GM10266 (cell line): ENCODE results near the gene AMDHD1.

ENCODE experiments used
- DNase-seq: peaks from one replicate; pipeline ENCODE4 v3.0.0; 2012; ENCODE audit errors: extremely low spot score
- CTCF ChIP-seq: IDR thresholded peaks from 2 replicates; pipeline ENCODE4 v1.5.1; 2012; ENCODE audit warnings: mild to moderate bottlenecking, low read depth; ENCODE audit not compliant: control insufficient read depth, insufficient read depth; ENCODE audit errors: missing control alignments

AMDHD1 gene

GRCh38 chr12:95995238-95996031 is 52.3 kb downstream of the AMDHD1 start:
- no peak for TF ChIP-seq CTCF

DNA sequence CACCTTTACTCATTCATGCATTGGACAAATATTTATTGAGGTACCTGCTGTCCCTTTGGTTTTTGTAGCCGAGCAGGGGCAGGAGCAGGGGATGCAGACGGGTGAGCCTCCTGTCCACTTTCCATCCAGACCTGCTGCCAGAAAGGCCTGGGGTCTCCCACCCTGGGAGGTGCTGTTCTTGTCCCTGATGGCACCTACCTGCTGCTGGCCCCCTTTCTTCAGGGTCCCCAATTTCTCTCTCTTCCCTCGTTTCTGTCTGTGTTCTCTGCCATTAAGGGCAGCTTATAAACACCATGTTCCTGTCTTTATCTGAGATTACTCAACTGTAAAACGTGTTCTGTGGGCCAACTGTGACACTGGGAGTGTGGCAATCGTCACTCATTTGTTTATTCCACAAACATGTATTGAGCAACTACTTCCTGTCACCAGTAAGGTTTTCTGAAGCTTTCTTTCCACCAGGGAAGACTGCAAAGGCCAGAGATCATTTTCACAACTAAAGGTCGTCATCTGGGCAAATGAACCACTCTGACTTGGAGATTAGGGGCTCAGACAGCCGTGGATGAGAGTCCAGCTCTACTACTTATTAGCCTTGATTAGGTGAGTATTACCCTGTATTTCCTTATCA is 53.0 kb downstream of the AMDHD1 start, which contains the start of gene HAL:
Gene HAL, minus strand, starts transcription at position 311 of the 625 bp plus-strand sequence. CDS start 434 bp downstream, outside the sequence.
- no peak for TF ChIP-seq CTCF
- DNase-seq = no peak

More at GRCh38 chr12:95995238-95996031, 52.3 kb downstream of the AMDHD1 start:
- DNase-seq = no peak

DNA sequence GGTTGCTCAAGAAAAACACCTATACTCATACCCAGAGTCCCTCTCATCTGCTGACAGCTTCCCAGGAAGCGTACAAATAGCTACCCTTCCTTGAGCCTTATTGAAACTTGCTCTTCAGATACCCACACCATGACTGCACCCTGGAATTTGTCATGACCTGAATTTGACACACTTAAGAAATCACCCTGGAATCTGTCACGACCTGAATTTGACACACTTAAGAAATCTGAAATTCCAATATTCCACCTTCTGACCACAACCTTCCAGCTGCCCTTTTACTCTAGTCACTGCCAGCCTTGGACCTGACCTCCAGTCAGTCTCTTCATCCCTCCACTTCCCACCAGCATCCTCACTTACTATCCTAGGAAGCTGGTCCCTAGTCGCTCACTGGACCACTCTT is 54.1 kb downstream of the AMDHD1 start:
- no peak for DNase-seq
- TF ChIP-seq CTCF = no peak

DNA sequence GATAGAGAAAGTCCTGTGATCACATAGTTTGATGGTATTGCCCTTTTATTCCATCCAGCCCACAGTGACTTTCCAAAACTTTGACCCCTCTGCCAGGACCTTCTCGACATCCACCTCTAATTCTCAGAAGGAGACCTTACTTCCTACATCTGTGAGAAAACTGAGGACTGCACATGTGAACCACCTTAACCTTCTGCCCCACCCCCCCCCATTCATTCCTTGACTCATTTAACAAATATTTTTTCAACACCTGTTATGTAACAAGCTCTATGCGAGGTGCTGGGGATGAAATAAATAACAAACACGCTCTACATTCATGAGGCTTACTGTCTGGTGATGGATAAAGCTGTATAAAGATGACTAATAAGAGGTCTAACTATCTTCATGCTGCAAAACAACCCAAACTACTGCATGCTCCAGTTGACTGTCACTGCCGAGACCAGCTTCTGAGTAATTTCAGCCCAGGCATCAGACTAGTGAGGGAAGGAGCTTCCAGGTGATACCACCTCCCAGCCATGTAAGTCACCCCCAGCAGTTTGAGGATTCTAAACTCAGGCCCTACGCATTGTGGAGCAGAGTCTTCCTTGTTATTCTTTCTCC is 54.9 kb downstream of the AMDHD1 start:
- no peak for TF ChIP-seq CTCF
- no peak for DNase-seq

DNA sequence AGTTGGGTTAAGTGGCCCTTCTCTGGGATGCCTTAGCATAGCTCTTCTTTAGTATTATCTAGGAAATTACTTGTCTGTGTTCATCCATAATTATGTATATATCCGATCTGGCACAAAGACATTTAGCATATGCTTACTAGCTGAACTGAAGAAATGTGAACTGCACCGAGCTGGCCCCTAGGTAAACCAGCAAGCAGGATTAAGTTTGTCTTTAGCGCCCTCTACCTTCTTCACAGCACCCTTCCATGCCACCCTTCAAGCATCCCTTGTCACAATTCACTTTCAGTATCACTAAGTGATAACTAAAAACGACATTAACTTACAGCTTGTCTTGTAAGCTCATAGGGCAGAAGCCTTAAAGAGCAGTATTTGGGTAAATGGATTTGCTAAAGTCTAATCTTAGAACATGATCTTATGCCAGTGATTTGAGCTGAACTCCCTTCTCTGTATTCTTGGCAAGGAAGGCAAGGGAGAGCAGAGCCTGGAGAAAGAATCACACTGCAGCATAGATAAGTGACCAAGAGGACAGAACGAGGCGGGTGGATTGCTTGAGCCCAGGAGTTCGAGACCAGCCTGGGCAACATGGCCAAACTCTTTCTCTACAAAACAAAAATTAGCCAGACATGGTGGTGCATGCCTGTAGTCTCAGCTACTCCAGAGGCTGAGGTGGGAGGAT is 55.6 kb downstream of the AMDHD1 start:
- TF ChIP-seq CTCF = peak; percentile 76
- peak; percentile 77 for DNase-seq

GRCh38 chr12:95999484-95999883 is 56.4 kb downstream of the AMDHD1 start:
- TF ChIP-seq CTCF = no peak
- no peak for DNase-seq
